OCI-LY3 (cell line): ENCODE results near the gene VPS8.

Source experiments
- CTCF ChIP-seq: fragments of 200-600, 300-600 bp; sonication (generic); IDR thresholded peaks from 2 replicates; pipeline ENCODE4 v1.5.1; 2014; ENCODE audit warnings: antibody characterized with exemption, low read length, low read depth
- EZH2phosphoT487 ChIP-seq: fragments of 200-600 bp; shearing (Covaris generic); IDR thresholded peaks from 2 replicates; pipeline ENCODE4 v1.6.1; 2018; ENCODE audit warnings: antibody characterized with exemption, mixed run types, low read depth

DNA sequence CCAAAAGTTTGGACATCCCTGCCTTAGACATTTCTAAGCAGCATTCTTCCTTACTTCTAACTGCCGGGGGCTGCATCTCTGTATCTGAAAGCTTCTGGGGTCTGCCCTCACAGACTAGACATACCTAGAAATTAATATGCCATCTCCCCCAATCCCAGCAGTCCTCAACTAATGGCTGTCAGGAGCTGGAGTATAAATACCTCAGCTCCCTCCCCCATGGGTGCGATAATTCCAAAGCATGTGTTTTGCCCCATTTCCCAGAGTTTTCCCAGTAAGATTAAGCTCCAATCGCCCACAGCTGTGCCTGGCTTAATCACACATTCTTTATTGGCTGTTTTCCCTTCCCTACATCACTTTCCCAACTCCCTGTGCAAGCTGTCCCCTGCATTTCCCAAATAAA, 13.8 kb upstream of the VPS8 start:
- TF ChIP-seq CTCF (no peak), EZH2phosphoT487 (no peak)
